OCI-LY7 (cell line): ENCODE results near the gene HCFC2.

Source experiments
- EZH2phosphoT487 ChIP-seq: fragments of 200-600 bp; sonication (generic); IDR thresholded peaks from 2 replicates; pipeline ENCODE4 v1.6.1; 2018; ENCODE audit warnings: low read depth, borderline replicate concordance, mild to moderate bottlenecking, mixed run types, antibody characterized with exemption, low read length, moderate library complexity, mixed read lengths
- TF ChIP-seq, protein P1 (sequence below): fragments of 200-600 bp; sonication (generic); conservative IDR thresholded peaks from 2 replicates; pipeline ENCODE4 v1.5.1; 2014; ENCODE audit warnings: mild to moderate bottlenecking, antibody characterized with exemption, low read length, moderate library complexity, mixed read lengths

DNA sequence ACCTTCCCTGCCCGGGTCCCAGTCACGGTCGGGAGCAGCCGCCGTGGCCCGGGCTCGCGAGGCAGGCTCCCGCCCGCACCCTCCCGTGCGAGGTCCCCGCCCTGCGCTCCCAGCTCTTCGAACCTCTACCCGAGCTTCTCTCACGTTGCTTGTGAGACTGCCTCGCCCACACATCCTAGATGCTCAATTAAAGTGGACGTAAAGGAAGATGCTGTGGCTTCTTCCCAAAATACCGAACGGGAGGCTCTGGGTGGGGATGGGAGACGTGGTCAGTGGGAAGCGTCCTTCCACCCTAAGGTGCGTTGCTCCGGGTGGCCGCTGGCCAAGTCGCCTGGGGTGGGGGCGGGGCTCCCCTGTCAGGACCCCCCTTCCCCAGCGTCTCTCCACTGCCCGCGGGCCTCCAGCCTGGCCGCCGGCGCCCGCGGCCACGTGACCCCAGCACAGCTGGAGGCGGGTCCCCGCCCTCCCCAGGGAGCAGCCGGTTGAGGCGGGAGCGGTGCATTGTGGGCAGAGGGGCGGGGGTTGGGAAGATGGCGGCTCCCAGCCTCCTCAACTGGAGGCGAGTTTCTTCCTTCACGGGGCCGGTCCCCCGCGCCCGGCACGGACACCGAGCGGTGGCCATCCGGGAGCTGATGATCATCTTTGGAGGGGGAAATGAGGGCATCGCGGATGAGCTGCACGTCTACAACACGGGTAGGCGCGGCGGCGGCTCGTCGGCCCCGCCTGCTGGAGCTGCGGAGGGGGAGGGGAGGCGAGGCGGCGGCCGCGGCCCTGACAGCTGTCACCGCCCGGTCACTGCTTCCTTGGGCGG is at the start of gene HCFC2:
- TF ChIP-seq, protein P1, sequence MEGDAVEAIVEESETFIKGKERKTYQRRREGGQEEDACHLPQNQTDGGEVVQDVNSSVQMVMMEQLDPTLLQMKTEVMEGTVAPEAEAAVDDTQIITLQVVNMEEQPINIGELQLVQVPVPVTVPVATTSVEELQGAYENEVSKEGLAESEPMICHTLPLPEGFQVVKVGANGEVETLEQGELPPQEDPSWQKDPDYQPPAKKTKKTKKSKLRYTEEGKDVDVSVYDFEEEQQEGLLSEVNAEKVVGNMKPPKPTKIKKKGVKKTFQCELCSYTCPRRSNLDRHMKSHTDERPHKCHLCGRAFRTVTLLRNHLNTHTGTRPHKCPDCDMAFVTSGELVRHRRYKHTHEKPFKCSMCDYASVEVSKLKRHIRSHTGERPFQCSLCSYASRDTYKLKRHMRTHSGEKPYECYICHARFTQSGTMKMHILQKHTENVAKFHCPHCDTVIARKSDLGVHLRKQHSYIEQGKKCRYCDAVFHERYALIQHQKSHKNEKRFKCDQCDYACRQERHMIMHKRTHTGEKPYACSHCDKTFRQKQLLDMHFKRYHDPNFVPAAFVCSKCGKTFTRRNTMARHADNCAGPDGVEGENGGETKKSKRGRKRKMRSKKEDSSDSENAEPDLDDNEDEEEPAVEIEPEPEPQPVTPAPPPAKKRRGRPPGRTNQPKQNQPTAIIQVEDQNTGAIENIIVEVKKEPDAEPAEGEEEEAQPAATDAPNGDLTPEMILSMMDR, result no peak
- TF ChIP-seq EZH2phosphoT487, result no peak
